NCI-H2196 treated with DMSO at 0.1 percent for 48 hours (cell line): ENCODE data around the gene NADK2.
"Not testable (repeated sequence)": the region's sequence is repeated elsewhere in the genome, so short reads cannot be mapped to it uniquely, and the experiment has no call there.

Experiments
- DNase-seq: peaks from one replicate; lab custom pipeline; 2025; ENCODE audit not compliant: unreplicated experiment; lab: John Stamatoyannopoulos, UW

Gene NADK2

DNA sequence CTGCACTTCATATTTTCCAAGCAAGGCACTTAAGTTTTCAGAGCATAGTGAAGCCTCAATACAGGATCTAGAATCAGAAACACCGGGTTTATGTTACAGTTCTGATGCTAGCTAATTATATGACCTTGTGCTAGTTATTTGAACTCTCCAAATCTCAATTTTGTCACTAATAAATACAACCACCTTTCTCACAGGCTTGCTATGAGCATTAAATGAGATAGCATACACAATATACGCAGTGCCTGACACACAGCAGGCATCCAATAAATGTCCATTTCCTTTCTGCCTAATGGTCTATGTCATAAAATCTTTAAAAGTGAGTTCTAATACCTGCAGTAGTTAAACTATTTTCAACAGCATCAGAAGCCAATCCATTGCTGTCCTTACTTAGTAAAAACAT lies 32.9 kb downstream of the NADK2 start:
- no peak for DNase-seq

DNA sequence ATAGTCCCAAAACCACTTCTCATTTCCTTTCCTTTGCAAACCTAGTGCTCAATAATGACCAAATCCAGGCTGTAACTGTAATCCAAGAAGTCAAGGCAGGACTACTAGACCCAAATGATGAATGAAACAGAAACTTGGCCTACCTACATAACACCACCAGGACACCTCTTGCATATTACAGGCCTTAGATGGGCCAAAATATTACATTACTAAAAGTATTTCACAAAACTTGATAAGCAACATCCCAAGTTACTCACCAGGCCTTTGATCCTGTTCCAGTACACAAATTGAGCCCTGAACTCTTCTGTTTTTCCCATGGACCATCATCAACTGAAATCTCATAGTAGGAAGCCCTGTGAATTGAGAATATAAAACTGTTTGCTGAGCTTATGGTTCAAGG lies 34.8 kb downstream of the NADK2 start:
- DNase-seq = no peak

DNA sequence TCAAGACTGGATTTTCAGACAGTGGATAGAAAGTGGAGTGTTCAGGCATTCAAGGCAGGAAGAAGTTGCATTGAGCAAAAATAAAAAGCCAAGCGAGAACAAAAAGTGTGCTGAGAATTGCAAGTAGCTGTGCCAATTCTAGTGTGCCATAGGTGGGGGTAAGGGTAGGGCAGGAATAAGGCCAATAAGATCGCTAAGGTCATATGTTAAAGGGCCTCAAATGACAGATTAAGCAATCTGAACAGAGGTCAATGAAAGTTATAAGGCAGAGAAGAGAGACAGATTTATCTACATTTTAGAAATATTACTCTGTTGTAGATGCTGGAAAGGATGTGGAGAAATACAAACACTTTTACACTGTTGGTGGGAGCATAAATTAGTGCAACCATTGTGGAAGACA lies 36.4 kb downstream of the NADK2 start:
- no peak for DNase-seq

DNA sequence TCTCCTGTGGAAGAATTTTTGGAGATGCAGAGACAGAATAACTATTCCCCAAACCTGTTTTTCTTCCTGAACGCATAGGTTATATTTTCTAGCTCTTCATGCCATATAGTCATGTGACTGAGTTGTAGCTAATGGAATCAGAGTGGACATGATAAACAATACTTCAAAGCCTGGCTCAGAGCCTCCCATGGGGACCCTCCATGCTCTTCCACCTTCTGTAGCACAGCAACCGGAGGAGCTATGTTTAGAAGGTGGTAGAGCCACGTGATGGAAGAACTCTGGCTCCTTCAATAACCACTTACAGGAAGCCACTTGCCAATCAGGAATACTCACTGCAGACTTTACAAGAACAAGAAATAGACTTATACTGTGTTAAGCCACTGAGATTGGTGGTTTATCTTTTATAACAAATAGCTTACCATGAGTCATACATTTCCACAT lies 39.2 kb downstream of the NADK2 start:
- no peak for DNase-seq

DNA sequence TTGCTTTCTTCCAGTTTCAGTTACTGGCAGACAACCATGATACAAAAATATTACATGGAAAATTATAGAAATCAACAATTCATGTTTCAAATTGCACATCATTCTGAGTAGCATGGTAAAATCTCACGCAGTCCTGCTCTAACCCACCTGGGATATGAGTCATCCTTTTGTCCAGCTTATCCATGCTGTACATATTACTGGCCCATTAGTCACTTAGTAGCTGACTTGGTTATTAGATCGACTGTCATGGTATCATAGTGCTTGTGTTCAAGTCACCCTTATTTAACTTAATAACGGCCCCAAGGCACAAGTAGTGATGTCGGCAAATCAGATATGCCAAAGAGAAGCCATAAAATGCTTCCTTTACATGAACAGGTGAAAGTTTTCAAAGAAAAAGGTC lies 41.2 kb downstream of the NADK2 start:
- no peak for DNase-seq

DNA sequence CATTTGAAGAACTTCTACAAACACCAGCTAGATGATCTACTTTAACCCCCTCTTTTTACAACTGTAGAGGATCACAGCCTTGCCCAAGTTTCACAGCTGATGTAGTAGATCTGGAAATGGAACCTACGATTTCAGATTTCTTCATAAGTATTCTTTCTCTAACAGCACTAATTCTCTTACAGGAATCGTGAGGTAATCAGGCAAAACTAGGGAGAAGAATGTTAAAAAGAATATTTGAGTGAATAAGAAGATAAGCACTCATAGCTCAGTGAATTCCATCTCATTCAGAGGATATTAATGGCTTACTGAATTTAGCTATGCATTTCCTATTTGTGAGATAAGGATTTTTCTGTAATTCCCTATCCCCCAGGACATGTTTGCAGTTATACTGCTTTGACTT lies 42.1 kb downstream of the NADK2 start:
- DNase-seq = no peak

DNA sequence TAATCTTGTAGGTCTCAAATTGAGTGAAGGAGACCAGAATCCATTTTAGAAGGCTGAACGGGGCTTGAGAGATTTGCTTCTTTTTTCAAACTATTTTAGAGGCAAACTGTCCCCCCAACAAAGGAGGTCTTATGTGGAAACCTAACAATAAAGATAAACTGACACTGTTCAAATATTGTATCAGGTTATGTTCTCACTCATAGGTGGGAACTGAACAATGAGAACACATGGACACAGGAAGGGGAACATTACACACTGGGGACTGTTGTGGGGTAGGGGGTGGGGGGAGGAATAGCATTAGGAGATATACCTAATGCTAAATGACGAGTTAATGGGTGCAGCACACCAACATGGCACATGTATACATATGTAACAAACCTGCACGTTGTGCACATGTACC lies 42.9 kb downstream of the NADK2 start:
- DNase-seq = not testable (repeated sequence)

DNA sequence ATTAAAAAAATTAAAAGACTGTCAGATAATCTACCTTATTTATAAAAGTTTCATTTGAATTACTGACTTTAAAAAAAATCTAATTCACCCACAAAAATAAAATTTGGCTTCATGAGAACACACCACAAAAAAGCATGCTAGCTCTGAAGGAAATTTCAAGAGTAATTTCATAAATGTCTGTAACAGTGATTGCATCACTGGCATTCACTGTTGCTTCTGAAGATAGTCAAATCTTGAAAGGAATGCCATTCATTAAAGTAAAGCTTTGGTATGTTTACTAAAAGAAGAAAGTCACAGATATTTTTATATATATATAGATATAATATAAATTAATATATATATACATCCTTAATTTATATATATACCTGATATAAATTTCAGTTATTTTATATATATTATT lies 43.4 kb downstream of the NADK2 start:
- DNase-seq = no peak

DNA sequence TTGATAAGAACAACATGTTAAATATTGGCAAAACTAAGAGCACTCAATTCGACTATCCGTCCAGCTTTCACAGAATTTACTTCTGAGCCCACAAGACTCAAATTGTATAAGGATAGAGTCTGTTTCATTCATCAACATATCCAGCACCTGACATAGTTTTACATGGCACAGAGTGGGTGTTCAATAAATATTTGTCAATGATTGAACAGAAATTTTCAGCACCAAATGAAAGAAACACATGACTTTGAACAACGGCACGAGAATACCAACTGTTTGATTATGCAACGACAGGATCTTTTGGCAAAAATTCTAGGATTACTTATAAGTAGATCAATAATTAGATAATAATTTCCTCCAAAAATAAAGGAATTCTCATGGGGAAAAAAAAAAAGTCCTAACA lies 48.0 kb downstream of the NADK2 start:
- DNase-seq = no peak

DNA sequence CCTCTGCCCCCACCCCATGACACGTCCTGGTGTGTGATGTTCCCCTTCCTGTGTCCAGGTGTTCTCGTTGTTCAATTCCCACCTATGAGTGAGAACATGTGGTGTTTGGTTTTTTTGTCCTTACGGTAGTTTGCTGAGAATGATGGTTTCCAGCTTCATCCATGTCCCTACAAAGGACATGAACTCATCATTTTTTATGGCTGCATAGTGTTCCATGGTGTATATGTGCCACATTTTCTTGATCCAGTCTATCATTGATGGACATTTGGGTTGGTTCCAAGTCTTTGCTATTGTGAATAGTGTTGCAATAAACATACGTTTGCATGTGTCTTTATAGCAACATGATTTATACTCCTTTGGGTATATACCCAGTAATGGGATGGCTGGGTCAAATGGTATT lies 57.3 kb downstream of the NADK2 start:
- DNase-seq = not testable (repeated sequence)

DNA sequence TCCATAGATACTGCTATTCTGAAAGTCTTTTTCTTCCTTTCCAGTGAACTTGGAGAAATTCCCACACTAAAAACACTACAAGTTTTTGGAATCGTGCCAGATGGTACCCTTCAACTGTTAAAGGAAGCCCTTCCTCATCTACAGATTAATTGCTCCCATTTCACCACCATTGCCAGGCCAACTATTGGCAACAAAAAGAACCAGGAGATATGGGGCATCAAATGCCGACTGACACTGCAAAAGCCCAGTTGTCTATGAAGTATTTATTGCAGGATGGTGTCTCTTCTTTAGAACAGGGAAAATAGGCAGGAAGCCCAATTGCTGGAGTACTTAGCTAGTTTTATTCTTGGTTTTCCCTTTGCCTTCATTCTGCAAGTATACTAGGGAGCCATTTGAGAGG lies 60.0 kb downstream of the NADK2 start:
- DNase-seq = no peak

DNA sequence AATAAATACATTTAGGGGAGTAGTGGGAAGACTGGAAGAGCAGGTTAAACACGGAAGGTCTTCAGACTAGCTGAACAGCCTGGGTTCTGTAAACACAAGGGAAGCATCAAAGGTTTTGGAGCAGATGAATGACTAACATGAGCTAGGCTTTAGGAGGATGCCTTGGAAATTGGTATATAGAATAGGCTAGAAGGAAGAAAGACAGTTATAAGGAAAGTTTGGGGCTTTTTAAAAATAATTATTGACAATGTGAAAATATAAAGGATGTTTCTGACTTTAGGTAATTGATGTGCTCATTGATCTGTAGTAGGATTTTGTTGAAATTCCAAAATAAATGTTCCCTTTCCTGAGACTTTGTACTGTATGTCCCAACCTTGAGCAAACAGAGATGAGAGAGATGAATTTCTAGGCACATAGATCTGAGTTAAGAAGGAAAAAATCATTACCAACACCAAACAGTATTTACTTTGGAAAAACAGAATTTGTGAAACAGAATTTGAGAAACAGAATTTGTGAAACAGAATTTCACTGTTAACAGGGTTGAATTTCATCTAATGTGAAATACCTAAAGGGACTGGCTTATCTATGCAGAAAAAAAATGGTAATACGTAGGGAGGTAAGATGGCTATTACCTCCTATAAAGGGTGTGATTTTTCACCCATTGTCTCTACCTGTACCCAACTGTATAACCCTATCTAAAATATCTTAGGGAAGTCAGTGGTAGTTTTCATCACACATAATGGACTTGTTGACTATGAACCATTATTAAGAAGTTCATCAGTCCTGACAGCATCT lies 61.0 kb downstream of the NADK2 start:
- DNase-seq = no peak

DNA sequence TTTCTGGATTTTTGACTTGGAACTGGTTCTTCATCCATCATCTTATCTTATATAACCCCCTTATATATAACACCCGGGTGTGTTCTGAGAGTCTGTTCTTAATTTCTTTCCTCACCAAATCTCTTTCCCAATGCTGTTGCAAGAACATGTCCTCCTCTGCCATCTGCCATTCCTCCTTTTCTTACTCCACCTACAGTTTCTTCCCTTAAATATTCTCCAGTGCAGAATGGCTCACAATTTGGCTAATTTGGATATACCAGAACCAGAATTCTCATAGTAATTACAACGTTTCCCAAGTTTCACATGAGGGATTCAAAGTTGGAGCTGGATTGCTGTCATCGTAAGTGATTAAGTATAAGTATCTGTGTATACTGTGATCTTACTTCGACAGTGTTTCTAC lies 61.8 kb downstream of the NADK2 start:
- DNase-seq = no peak

DNA sequence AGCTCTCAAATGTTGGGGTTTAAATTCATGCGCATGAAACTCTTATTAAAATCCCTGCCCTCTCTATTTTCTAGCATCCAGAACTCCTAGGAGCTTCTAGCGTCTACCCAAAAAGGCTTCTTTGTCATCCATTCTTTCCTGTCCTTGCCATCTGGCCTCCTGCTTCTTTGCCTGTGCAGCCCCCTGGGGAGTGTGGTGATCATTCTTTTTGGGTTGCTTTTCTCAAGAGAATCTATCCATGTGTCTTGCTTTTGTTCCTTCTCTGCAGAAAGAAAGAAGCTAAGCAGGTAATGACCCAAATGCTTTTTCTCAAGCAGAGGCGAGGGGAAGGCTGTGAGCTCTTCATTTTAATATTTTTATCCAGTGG lies 63.2 kb downstream of the NADK2 start:
- DNase-seq = no peak

DNA sequence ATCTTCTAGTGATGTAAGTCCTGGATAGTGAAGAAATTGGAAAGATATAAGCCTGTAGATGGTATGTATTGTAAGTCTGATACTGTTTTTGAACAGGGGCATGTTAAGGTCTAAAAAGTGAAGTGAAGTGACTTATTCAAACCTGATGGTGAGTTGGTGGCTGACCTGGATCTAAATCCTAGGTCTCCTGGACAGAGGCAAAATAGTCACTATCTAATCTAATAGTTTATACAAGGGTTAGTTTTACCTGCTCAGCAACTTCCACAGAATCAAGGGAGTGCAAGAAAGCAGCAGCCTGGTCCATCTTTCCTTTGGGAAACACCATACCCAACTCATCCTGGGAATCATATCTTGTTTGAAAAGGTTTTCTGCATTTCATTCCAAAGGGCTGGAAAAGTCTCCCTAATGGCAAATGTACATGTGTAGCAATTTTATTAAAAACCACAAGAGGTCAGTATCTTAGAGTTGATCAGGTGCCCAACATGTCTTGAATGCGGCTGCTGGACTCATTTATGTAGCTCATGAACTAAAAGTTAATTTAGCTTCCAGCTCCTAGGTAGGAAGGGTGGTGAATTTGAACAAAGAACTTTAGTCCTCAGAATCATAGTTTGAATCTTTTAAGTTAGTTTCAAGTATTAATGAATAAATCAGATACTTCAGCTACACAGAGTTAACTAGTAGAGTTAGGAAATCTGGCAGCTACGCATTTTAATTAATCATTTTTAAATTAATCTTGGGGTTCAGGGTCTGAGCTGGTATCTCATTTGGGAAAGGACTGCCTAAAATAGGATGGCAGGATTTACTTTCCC lies 63.8 kb downstream of the NADK2 start:
- DNase-seq = peak; percentile 74

DNA sequence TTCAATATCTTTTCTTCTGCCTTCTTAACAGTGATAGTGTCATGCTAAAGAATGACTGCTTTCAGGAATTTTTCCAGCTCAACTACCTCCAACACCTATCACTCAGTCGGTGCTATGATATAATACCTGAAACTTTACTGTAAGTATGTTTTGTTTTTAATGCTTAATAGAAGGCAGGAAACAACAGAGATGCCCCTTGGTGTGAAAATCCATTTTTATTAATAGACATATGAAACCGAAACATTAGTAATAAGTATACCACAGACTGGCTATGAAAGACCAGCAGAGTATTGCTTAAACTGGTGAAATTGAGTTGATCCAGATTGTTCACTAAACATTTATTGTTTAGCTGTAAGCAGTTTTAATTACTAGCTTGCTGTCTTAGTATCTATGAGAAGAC lies 64.6 kb downstream of the NADK2 start:
- DNase-seq = no peak

DNA sequence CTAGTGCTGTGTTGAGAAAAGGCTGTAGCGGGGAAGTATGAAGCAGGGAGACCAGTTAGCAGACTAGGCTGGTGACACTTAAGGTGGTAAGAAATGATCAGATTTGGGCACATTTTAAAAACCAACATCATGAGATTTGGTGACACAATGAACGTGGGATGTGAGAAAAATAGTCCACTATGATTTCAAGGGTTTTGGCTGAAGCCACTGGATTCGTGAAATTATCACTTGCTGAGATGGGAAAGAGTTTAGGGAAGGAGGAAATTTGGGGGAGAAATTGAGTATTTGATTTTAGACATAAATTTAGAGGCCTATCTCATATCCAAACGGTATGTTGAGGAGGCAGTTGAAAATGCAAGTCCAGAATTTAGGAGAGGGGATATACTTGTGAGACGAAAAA lies 66.7 kb downstream of the NADK2 start:
- DNase-seq = no peak

DNA sequence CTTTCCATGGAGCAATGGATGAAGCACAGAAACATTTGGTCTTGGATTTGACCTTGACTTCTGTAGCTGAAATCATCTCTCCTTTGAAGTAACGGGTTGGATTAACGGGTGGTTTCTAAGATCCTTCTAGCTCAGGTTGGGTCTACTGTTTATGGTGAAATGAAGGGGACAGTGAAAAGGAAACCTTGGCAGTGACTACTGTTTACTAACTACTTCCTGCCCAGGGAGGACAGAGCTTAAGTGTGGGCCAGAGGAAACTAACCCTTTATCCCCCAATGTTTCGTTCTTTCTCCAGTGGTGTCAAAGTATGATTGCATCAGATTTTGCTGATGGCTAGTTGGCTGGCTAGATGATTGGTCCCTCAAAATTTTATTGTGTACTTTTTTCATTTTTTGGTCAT lies 67.6 kb downstream of the NADK2 start:
- no peak for DNase-seq

DNA sequence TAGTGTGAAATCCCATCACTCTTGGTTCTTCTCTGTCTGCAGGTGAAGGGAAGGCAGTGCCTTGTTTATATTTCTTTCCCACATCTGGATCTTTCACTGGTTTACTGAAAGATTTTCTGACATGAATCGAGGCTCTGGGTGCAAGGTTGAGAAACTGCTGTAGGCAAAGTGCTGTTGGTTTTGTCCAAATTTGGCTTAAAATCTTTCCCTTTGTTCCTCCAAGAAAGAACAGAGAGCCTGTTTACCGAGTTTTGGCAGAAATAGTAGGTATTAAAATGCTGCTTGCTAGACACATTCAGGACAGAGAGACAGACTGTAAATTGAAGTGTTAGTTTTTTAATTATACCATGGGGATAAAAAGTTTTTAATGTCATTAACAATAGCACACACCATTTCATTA lies 68.3 kb downstream of the NADK2 start:
- no peak for DNase-seq

DNA sequence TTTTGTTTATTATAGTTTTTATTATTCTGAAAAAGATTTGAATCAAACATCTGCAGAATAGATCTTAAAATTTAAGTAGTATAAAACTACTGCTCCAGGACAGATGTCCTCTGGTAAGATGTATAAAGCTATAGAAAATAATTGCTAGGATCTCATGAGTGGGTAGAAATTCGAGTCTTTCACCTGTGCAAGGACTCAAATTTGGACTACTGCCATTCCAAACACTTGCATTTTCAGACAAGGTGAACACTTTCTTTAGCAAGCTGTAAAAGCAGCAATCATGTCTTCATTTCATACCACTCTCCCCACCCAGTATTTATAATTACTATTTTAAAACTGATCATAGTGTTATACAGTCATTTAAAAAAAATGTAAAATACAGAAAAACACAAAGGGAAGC lies 69.1 kb downstream of the NADK2 start:
- DNase-seq = no peak

DNA sequence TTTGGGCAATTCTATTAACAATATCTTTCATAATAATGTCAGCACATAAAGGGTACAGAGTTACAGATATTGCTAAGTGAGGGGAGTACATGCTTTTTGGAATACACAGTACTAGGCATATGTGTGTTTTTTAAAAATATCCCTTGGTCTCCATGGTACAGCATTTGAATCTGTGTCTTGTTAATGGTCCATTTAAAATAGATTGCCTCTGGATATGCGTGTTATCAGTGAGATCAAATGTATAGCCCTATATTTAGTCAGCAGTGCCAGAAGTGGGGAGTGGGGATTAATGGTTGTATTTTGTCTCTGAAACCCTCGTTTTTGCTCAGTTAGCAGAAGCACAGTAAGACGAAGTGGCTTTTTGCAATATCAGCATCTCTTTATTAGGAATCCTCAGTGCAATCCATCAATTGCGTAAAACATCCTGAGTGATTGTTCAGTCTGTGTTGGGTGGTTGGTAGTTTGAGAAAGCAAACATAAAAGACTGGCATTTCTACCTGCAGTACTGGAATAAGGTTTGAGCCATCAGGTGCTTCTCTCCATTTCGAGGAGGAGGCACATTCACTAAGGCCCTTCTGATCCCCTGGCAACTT lies 70.8 kb downstream of the NADK2 start:
- no peak for DNase-seq

DNA sequence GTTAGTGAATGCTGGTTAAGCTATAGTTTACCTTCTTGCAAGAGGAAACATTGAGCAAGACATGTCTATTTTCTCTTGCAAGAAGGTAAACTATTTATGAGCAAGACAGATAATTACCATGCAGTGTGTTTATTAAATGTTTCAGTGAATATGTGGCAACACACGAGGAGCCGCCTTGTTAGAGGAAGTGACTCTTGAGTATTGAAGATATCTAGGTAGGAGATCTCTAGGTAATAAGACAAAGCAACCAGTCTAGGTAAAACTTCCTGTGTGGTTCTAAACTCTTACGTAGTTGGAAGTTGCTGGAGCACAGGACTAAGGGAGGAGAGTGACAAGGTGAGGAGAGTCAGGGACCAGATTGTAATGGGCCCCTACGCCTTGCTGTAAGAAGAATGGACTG lies 73.0 kb downstream of the NADK2 start:
- DNase-seq = no peak
